HEK293 (cell line): ENCODE results near the gene HINFP.

Experiments
- CTCF ChIA-PET: fragments of 350-600 bp; formaldehyde crosslinking; extraction: SDS; loops from one replicate; lab custom pipeline; 2021; ENCODE audit warnings: antibody characterized with exemption; lab: Yijun Ruan, JAX
- POLR2A ChIA-PET: fragments of 300-600 bp; formaldehyde crosslinking; extraction: SDS; loops from one replicate; lab custom pipeline; 2020; ENCODE audit warnings: antibody characterized with exemption, inconsistent platforms; lab: Yijun Ruan, JAX
- H3K27ac ChIP-seq: fragments of 200-500 bp; sonication (Bioruptor generic); 2 replicates; pipeline ENCODE4 v1.5.1; 2014; ENCODE audit warnings: low read depth, low read length, control low read depth, inconsistent platforms; ENCODE audit errors: extremely low read depth
- H3K36me3 ChIP-seq, 2 experiments: fragments of 200-500 bp in 1 of 2; sonication (Bioruptor generic) in 1 of 2; 1 replicate in 1 of 2; 2 replicates in 1 of 2; pipeline ENCODE4 v1.5.1; 2014 to 2017; ENCODE audit warnings: inconsistent platforms in 2 of 2, low read length in 2 of 2; ENCODE audit not compliant: control insufficient read depth in 2 of 2, insufficient read depth in 1 of 2
- H3K4me1 ChIP-seq: fragments of 200-500 bp; sonication (Bioruptor generic); 2 replicates; pipeline ENCODE4 v1.5.1; 2014; ENCODE audit warnings: mild to moderate bottlenecking, low read length, inconsistent platforms; ENCODE audit not compliant: control insufficient read depth, insufficient read depth
- H3K4me3 ChIP-seq: 2 replicates; pipeline ENCODE4 v1.5.1; 2011; ENCODE audit warnings: low read depth, mild to moderate bottlenecking, control low read depth, low read length, moderate library complexity
- H3K9me3 ChIP-seq: fragments of 200-500 bp; sonication (Bioruptor generic); 2 replicates; pipeline ENCODE4 v1.5.1; 2014; ENCODE audit warnings: low read depth, low read length, inconsistent platforms; ENCODE audit not compliant: control insufficient read depth, insufficient read depth
- HIC1 ChIP-seq: fragments of 450-650 bp; formaldehyde crosslinking; IDR thresholded peaks from 2 replicates; pipeline ENCODE4 v1.5.1; 2016; ENCODE audit warnings: missing biosample characterization, missing genetic modification characterization
- SP2 ChIP-seq: fragments of 450-650 bp; formaldehyde crosslinking; IDR thresholded peaks from 2 replicates; pipeline ENCODE4 v1.5.1; 2016; ENCODE audit warnings: missing biosample characterization, missing genetic modification characterization
- YY1 ChIP-seq: fragments of 450-650 bp; formaldehyde crosslinking; IDR thresholded peaks from 2 replicates; pipeline ENCODE4 v1.5.1; 2018; ENCODE audit warnings: missing biosample characterization, missing genetic modification characterization
- ZBTB17 ChIP-seq: fragments of 450-650 bp; formaldehyde crosslinking; IDR thresholded peaks from 2 replicates; pipeline ENCODE4 v1.5.1; 2016; ENCODE audit warnings: missing biosample characterization, missing genetic modification characterization
- ZBTB8A ChIP-seq: fragments of 450-650 bp; formaldehyde crosslinking; IDR thresholded peaks from 2 replicates; pipeline ENCODE4 v1.5.1; 2016; ENCODE audit warnings: missing biosample characterization, missing genetic modification characterization
- ZFP37 ChIP-seq: fragments of 450-650 bp; formaldehyde crosslinking; IDR thresholded peaks from 2 replicates; pipeline ENCODE4 v1.5.1; 2016; ENCODE audit warnings: missing biosample characterization, missing genetic modification characterization
- ZFP41 ChIP-seq: fragments of 450-650 bp; formaldehyde crosslinking; IDR thresholded peaks from 2 replicates; pipeline ENCODE4 v1.5.1; 2016; ENCODE audit warnings: missing biosample characterization, missing genetic modification characterization, borderline replicate concordance
- ZFP69B ChIP-seq: fragments of 450-650 bp; formaldehyde crosslinking; IDR thresholded peaks from 2 replicates; pipeline ENCODE4 v1.5.1; 2016; ENCODE audit warnings: missing biosample characterization, missing genetic modification characterization
- ZNF112 ChIP-seq: fragments of 450-650 bp; formaldehyde crosslinking; IDR thresholded peaks from 2 replicates; pipeline ENCODE4 v1.5.0; 2017; ENCODE audit warnings: missing biosample characterization, missing genetic modification characterization
- ZNF138 ChIP-seq: fragments of 450-650 bp; formaldehyde crosslinking; IDR thresholded peaks from 2 replicates; pipeline ENCODE4 v1.5.1; 2016; ENCODE audit warnings: missing biosample characterization, missing genetic modification characterization, borderline replicate concordance
- ZNF23 ChIP-seq: fragments of 450-650 bp; formaldehyde crosslinking; IDR thresholded peaks from 2 replicates; pipeline ENCODE4 v1.5.1; 2016; ENCODE audit warnings: missing biosample characterization, missing genetic modification characterization, borderline replicate concordance
- ZNF239 ChIP-seq: fragments of 450-650 bp; formaldehyde crosslinking; IDR thresholded peaks from 2 replicates; pipeline ENCODE4 v1.5.1; 2016; ENCODE audit warnings: missing biosample characterization, missing genetic modification characterization
- ZNF335 ChIP-seq: fragments of 450-650 bp; formaldehyde crosslinking; conservative IDR thresholded peaks from 2 replicates; pipeline ENCODE4 v1.5.1; 2016; ENCODE audit warnings: missing biosample characterization, missing genetic modification characterization
- ZNF350 ChIP-seq: fragments of 450-650 bp; formaldehyde crosslinking; IDR thresholded peaks from 2 replicates; pipeline ENCODE4 v1.5.0; 2017; ENCODE audit warnings: missing biosample characterization, mild to moderate bottlenecking, missing genetic modification characterization
- ZNF433 ChIP-seq: fragments of 450-650 bp; formaldehyde crosslinking; IDR thresholded peaks from 2 replicates; pipeline ENCODE4 v1.5.1; 2016; ENCODE audit warnings: missing biosample characterization, missing genetic modification characterization, low read depth
- ZNF473 ChIP-seq: fragments of 450-650 bp; formaldehyde crosslinking; IDR thresholded peaks from 2 replicates; pipeline ENCODE4 v1.5.1; 2017; ENCODE audit warnings: missing biosample characterization, missing genetic modification characterization
- ZNF548 ChIP-seq: fragments of 450-650 bp; formaldehyde crosslinking; IDR thresholded peaks from 2 replicates; pipeline ENCODE4 v1.5.1; 2016; ENCODE audit warnings: missing biosample characterization, missing genetic modification characterization
- ZNF558 ChIP-seq: fragments of 450-650 bp; formaldehyde crosslinking; IDR thresholded peaks from 2 replicates; pipeline ENCODE4 v1.5.1; 2016; ENCODE audit warnings: missing biosample characterization, missing genetic modification characterization
- ZNF580 ChIP-seq: fragments of 450-650 bp; formaldehyde crosslinking; IDR thresholded peaks from 2 replicates; pipeline ENCODE4 v1.5.1; 2016; ENCODE audit warnings: missing biosample characterization, missing genetic modification characterization
- ZNF677 ChIP-seq: fragments of 450-650 bp; IDR thresholded peaks from 2 replicates; pipeline ENCODE4 v1.5.0; 2018; ENCODE audit warnings: missing biosample characterization, mild to moderate bottlenecking, missing genetic modification characterization, moderate library complexity
- ZNF692 ChIP-seq: fragments of 450-650 bp; formaldehyde crosslinking; IDR thresholded peaks from 2 replicates; pipeline ENCODE4 v1.5.1; 2016; ENCODE audit warnings: missing biosample characterization, missing genetic modification characterization
- ZNF76 ChIP-seq: fragments of 450-650 bp; formaldehyde crosslinking; IDR thresholded peaks from 2 replicates; pipeline ENCODE4; 2016; ENCODE audit warnings: low read depth, missing biosample characterization, missing genetic modification characterization, borderline replicate concordance
- ZSCAN23 ChIP-seq: fragments of 450-650 bp; formaldehyde crosslinking; IDR thresholded peaks from 2 replicates; pipeline ENCODE4 v1.5.1; 2016; ENCODE audit warnings: missing biosample characterization, missing genetic modification characterization
- TF ChIP-seq, protein P1 (sequence below): fragments of 450-650 bp; formaldehyde crosslinking; IDR thresholded peaks from 2 replicates; pipeline ENCODE4 v1.5.1; 2016; ENCODE audit warnings: missing biosample characterization, missing genetic modification characterization

Gene HINFP

GRCh38 chr11:119093942-119094815 is 27.2 kb upstream of the HINFP start (continued):
- TF ChIP-seq, protein P1, sequence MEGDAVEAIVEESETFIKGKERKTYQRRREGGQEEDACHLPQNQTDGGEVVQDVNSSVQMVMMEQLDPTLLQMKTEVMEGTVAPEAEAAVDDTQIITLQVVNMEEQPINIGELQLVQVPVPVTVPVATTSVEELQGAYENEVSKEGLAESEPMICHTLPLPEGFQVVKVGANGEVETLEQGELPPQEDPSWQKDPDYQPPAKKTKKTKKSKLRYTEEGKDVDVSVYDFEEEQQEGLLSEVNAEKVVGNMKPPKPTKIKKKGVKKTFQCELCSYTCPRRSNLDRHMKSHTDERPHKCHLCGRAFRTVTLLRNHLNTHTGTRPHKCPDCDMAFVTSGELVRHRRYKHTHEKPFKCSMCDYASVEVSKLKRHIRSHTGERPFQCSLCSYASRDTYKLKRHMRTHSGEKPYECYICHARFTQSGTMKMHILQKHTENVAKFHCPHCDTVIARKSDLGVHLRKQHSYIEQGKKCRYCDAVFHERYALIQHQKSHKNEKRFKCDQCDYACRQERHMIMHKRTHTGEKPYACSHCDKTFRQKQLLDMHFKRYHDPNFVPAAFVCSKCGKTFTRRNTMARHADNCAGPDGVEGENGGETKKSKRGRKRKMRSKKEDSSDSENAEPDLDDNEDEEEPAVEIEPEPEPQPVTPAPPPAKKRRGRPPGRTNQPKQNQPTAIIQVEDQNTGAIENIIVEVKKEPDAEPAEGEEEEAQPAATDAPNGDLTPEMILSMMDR (tag by site-specific recombination), result peak; percentile 14; the same call in 1 of the 2 replicates
- TF ChIP-seq ZSCAN23 (no peak), ZNF350 (tag by site-specific recombination) (no peak), ZNF692 (tag by site-specific recombination) (0 out of 2 replicates have a peak, but pooled peaks have one; percentile 13), ZNF473 (tag by site-specific recombination) (no peak), YY1 (tag by site-specific recombination) (no peak), ZNF558 (tag by site-specific recombination) (no peak), ZBTB17 (tag by site-specific recombination) (peak; percentile 82), ZFP69B (tag by site-specific recombination) (no peak), ZNF548 (no peak), ZNF239 (tag by site-specific recombination) (0 out of 2 replicates have a peak, but pooled peaks have one; percentile 20), ZNF112 (tag by site-specific recombination) (no peak), ZNF335 (tag by site-specific recombination) (no peak), ZFP41 (no peak), ZFP37 (tag by site-specific recombination) (0 out of 2 replicates have a peak, but pooled peaks have one; percentile 39), SP2 (tag by site-specific recombination) (peak; percentile 19; the same call in 1 of the 2 replicates), ZNF23 (tag by site-specific recombination) (no peak), ZNF76 (tag by site-specific recombination) (no peak), HIC1 (tag by site-specific recombination) (no peak), ZNF580 (tag by site-specific recombination) (no peak), ZNF433 (tag by site-specific recombination) (no peak), ZNF677 (tag by site-specific recombination) (no peak)

GRCh38 chr11:119094816-119095065 is 26.6 kb upstream of the HINFP start:
- H3K36me3 ChIP-seq, result peaks cover 0 to 72% of the 10 kb centered on the region in 2 experiments; a peak in 1 of 3 replicates
- no peaks in the 10 kb centered on the region for H3K4me1 ChIP-seq
- peak overlapping the region; percentile 98 for H3K4me3 ChIP-seq
- TF ChIP-seq ZNF138 (no peak), ZBTB8A (tag by site-specific recombination) (peak; percentile 53; the same call in 1 of the 2 replicates), ZNF433 (tag by site-specific recombination) (no peak)
- TF ChIP-seq, protein P1 (tag by site-specific recombination), result 0 out of 2 replicates have a peak, but pooled peaks have one; percentile 89
- ChIA-PET CTCF (interaction anchor here (1.1 kb wide), 1 partner anchor 51 kb away, joined by 4 read pairs; no protein-coding TSS in a partner anchor), POLR2A (interaction anchor here (0.7 to 4.0 kb wide), 27 partner anchors 9 to 302 kb away, joined by 3 to 65 read pairs (median 4); partner anchors contain the start of genes BCL9L, C2CD2L, HINFP and HMBS)
- no peaks in the 10 kb centered on the region for H3K9me3 ChIP-seq
- peak overlapping the region; percentile 82 for H3K27ac ChIP-seq
